Skeletal muscle tissue (tissue), 4 donors: ENCODE results near the gene MET. TPM values are rescaled to one million over a fixed set of nuclear protein-coding genes. Genes with fewer than 3 reads are reported as not detected.
"Not testable (repeated sequence)": the region's sequence is repeated elsewhere in the genome, so short reads cannot be mapped to it uniquely, and the experiment has no call there.

ENCODE experiments used
- H3K27ac ChIP-seq: one replicate; pipeline ENCODE4 v1.7.0; 2013; ENCODE audit warnings: mild to moderate bottlenecking, low read depth, low read length, inconsistent platforms
- H3K27me3 ChIP-seq, 3 donors: one replicate each; pipeline ENCODE4 v1.7.0; 2013; ENCODE audit warnings: low read length in 3 of 3; ENCODE audit not compliant: control insufficient read depth in 3 of 3, insufficient read depth in 3 of 3
- H3K36me3 ChIP-seq, 3 donors: one replicate each; pipeline ENCODE4 v1.7.0; 2013; ENCODE audit warnings: low read length in 3 of 3; ENCODE audit not compliant: control insufficient read depth in 3 of 3, insufficient read depth in 3 of 3
- H3K4me1 ChIP-seq, 3 donors: one replicate each; pipeline ENCODE4 v1.7.0; 2013; ENCODE audit warnings: low read length in 3 of 3, mild to moderate bottlenecking in 3 of 3; ENCODE audit not compliant: control insufficient read depth in 3 of 3, insufficient read depth in 3 of 3
- H3K4me3 ChIP-seq, 3 donors: one replicate each; pipeline ENCODE4 v1.7.0; 2013; ENCODE audit warnings: low read length in 3 of 3
- H3K9ac ChIP-seq, 3 donors: one replicate each; pipeline ENCODE4 v1.7.0; 2013; ENCODE audit warnings: low read length in 3 of 3, mild to moderate bottlenecking in 3 of 3, moderate library complexity in 2 of 3, low read depth in 1 of 3
- H3K9me3 ChIP-seq, 3 donors: one replicate each; pipeline ENCODE4 v1.7.0; 2013; ENCODE audit warnings: low read length in 3 of 3; ENCODE audit not compliant: control insufficient read depth in 3 of 3
- total RNA-seq: library from RNA; depleted of rRNA; stranded (reverse); fragments of >200 nt; gene quantifications from one replicate; pipeline ENCODE4 v1.2.3, GENCODE V29; 2014
- donor health status: Osteomylitis.

Gene MET
- total RNA-seq, 1 donor from 2014 or later = 26.1 TPM

DNA sequence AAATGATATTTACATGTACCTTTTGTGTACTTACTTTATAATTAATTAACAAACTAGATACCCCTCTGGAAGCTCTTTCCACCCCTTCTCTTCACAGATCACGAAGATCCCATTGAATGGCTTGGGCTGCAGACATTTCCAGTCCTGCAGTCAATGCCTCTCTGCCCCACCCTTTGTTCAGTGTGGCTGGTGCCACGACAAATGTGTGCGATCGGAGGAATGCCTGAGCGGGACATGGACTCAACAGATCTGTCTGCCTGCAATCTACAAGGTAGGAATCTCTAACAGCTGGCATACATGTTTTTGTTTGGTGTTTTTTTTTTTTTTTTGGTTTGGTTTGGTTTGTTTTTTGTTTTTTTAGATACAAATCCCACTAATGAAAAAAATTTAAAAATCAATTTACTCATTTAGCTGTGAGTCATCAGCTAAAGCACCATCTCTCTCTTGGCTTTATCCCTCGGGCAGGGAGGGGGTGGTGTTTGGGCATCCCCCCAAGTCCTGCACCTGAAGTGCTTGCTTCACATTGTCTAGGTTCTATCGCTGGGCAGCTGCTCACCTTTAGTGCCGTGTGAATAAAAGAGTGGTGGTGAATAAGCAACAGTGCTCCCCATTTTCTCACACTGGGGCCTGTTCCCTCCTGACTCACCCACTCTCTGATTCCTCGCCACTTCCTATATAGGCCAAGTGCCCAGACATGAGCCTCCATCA lies 68.9 kb downstream of the MET start:
- Histone ChIP-seq H3K4me1 (peaks cover 0 to 7% (median 3%) of the 10 kb centered on the region in 3 donors), H3K4me3 (no peak overlapping the region), H3K9ac (no peak overlapping the region), H3K9me3 (no peaks in the 10 kb centered on the region), H3K27me3 (no peaks in the 10 kb centered on the region), H3K27ac (no peak overlapping the region), H3K36me3 (peaks cover 4 to 12% (median 6%) of the 10 kb centered on the region in 3 donors)

- Histone ChIP-seq H3K36me3 (peaks cover 4 to 12% (median 6%) of the 10 kb centered on the region in 3 donors), H3K27ac (no peak overlapping the region), H3K27me3 (no peaks in the 10 kb centered on the region), H3K9me3 (no peaks in the 10 kb centered on the region), H3K4me1 (peaks cover 0 to 7% (median 3%) of the 10 kb centered on the region in 3 donors), H3K4me3 (no peak overlapping the region), H3K9ac (no peak overlapping the region)
Measured at GRCh38 chr7:116741625-116742316, 69.8 kb downstream of the MET start.

- H3K4me1 ChIP-seq = no peaks in the 10 kb centered on the region
- H3K36me3 ChIP-seq = peaks cover 4 to 12% (median 6%) of the 10 kb centered on the region in 3 donors
- no peak overlapping the region for H3K9ac ChIP-seq
- H3K27ac ChIP-seq = no peak overlapping the region
- no peaks in the 10 kb centered on the region for H3K9me3 ChIP-seq
- no peak overlapping the region for H3K4me3 ChIP-seq
- no peaks in the 10 kb centered on the region for H3K27me3 ChIP-seq
Measured at GRCh38 chr7:116742641-116743040, 70.6 kb downstream of the MET start.

DNA sequence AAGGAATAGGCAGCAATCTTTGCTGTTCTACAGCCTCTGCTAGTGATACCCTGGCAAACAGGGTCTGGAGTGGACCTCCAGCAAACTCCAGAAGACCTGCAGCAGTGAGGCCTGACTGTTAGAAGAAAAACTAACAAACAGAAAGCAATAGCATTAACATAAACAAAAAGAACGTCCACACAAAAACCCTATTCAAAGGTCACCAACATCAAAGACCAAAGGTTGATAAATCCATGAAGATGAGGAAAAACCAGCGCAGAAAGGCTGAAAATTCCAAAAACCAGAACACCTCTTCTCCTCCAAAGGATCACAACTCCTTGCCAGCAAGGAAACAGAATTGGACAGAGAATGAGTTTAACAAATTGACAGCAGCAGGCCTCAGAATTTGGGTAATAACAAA lies 71.8 kb downstream of the MET start:
- not testable (repeated sequence) for H3K9me3 ChIP-seq, H3K4me1 ChIP-seq, H3K9ac ChIP-seq, H3K4me3 ChIP-seq, H3K27ac ChIP-seq, H3K27me3 ChIP-seq
- H3K36me3 ChIP-seq = peaks cover 4 to 12% (median 6%) of the 10 kb centered on the region in 3 donors

GRCh38 chr7:116746388-116746787 lies 74.4 kb downstream of the MET start:
- not testable (repeated sequence) for H3K9ac ChIP-seq, H3K27ac ChIP-seq, H3K4me1 ChIP-seq, H3K27me3 ChIP-seq, H3K36me3 ChIP-seq, H3K4me3 ChIP-seq, H3K9me3 ChIP-seq

DNA sequence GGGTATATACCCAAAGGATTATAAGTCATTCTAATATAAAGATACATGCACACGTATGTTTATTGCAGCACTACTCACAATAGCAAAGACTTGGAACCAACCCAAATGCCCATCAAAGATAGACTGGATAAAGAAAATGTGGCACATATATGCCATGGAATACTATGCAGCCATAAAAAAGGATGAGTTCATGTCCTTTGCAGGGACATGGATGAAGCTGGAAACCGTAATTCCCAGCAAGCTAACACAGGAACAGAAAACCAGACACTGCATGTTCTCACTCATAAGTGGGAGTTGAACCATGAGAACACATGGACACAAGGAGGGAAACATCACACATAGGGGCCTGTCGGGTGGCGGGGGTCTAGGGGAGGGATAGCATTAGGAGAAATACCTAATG lies 79.1 kb downstream of the MET start:
- H3K36me3 ChIP-seq, H3K27me3 ChIP-seq, H3K4me3 ChIP-seq, H3K27ac ChIP-seq, H3K9ac ChIP-seq, H3K4me1 ChIP-seq, H3K9me3 ChIP-seq: not testable (repeated sequence)

DNA sequence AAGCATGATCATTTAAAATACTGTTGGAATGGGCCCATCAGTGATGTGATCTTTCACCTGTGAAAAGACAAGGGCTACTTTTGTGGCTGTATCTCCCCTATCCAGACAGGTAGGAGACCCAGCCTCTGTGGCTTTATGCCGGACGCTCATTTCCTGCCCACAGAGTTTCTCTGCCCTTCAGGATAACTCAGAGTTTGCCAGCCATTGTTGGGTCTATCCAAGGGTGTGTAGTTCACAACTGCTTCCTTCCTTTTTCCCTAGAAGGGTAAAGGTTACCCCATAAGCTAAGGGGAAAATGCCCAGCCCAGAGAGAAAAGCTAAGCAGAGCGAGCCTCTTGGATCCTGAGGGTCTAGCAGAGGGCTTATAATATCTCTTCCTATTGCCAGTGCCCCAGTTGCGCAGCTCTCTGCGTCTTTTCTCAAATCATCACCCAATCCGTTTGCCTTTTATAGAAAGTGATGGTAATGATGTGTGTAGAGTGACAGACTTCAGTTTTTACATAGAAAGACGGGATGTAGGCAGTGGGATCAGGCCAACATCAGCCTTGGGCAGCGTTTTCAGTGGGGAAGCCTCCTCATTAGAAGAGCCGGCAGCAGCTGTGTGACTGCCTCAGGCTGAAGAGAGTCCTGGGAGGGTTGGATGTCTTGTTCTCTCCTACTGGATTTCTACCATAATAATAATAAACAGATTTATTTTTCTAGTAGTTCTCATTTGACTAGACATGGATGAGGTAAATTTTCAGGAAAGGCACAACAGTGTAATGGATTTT lies 80.5 kb downstream of the MET start:
- Histone ChIP-seq H3K4me1 (peaks cover 0 to 4% (median 0%) of the 10 kb centered on the region in 3 donors), H3K4me3 (no peak overlapping the region), H3K27ac (peak overlapping the region; percentile 37), H3K36me3 (peaks cover 0 to 4% (median 0%) of the 10 kb centered on the region in 3 donors), H3K9me3 (no peaks in the 10 kb centered on the region), H3K27me3 (no peaks in the 10 kb centered on the region), H3K9ac (no peak overlapping the region)

GRCh38 chr7:116753130-116753529 lies 81.1 kb downstream of the MET start:
- peaks cover 0 to 4% (median 0%) of the 10 kb centered on the region in 3 donors for H3K36me3 ChIP-seq
- peak overlapping the region; percentile 37 for H3K27ac ChIP-seq

GRCh38 chr7:116754186-116754585 lies 82.2 kb downstream of the MET start:
- H3K27me3 ChIP-seq = no peaks in the 10 kb centered on the region

More at GRCh38 chr7:116753130-116753529, 81.1 kb downstream of the MET start:
- H3K9ac ChIP-seq = no peak overlapping the region
- H3K4me3 ChIP-seq = no peak overlapping the region
- no peaks in the 10 kb centered on the region for H3K27me3 ChIP-seq
- H3K4me1 ChIP-seq = peaks cover 0 to 4% (median 0%) of the 10 kb centered on the region in 3 donors
- H3K9me3 ChIP-seq = no peaks in the 10 kb centered on the region

GRCh38 chr7:116757283-116757682 lies 85.3 kb downstream of the MET start:
- H3K36me3 ChIP-seq = peaks cover 0 to 12% (median 8%) of the 10 kb centered on the region in 3 donors
- H3K4me1 ChIP-seq = peaks cover 0 to 3% (median 0%) of the 10 kb centered on the region in 3 donors
- H3K27me3 ChIP-seq = no peaks in the 10 kb centered on the region
- no peak overlapping the region for H3K9ac ChIP-seq
- no peaks in the 10 kb centered on the region for H3K9me3 ChIP-seq
- H3K27ac ChIP-seq = no peak overlapping the region
- H3K4me3 ChIP-seq = no peak overlapping the region

More at GRCh38 chr7:116754186-116754585, 82.2 kb downstream of the MET start:
- peaks cover 0 to 4% (median 0%) of the 10 kb centered on the region in 3 donors for H3K4me1 ChIP-seq
- no peaks in the 10 kb centered on the region for H3K9me3 ChIP-seq
- no peak overlapping the region for H3K27ac ChIP-seq
- peaks cover 0 to 7% (median 6%) of the 10 kb centered on the region in 3 donors for H3K36me3 ChIP-seq
- H3K4me3 ChIP-seq = no peak overlapping the region
- no peak overlapping the region for H3K9ac ChIP-seq
